Large intestine (tissue), 3 donors: ENCODE measurements around the gene LRCH3. TPM values are rescaled to one million over a fixed set of nuclear protein-coding genes. Genes with fewer than 3 reads are reported as not detected.

Experiments used
- DNase-seq, 2 donors: peaks; one replicate each; pipeline versions ENCODE4 v3.0.0 to v3.0.0-alpha.2; 2013
- H3K27ac ChIP-seq: one replicate; pipeline ENCODE4 v1.5.1; 2013; ENCODE audit warnings: low read length
- H3K27me3 ChIP-seq: 2 replicates; pipeline ENCODE4 v1.6.1; 2013; ENCODE audit warnings: low read length; ENCODE audit not compliant: control insufficient read depth, insufficient read depth
- H3K36me3 ChIP-seq: 2 replicates; pipeline ENCODE4 v1.6.1; 2013; ENCODE audit warnings: low read length; ENCODE audit not compliant: control insufficient read depth, insufficient read depth
- H3K4me1 ChIP-seq: one replicate; pipeline ENCODE4 v1.6.1; 2013; ENCODE audit warnings: low read length; ENCODE audit not compliant: control insufficient read depth, insufficient read depth
- H3K4me3 ChIP-seq: one replicate; pipeline ENCODE4 v1.5.1; 2013; ENCODE audit warnings: low read length
- H3K9me3 ChIP-seq: one replicate; pipeline ENCODE4 v1.6.1; 2013; ENCODE audit warnings: mild to moderate bottlenecking, low read depth, low read length, moderate library complexity; ENCODE audit not compliant: control insufficient read depth
- WGBS: methylation state at CpG from one replicate; pipeline ENCODE4 v1.1.5; 2013; ENCODE audit warnings: low lambda C conversion rate; ENCODE audit not compliant: insufficient coverage; 5-methylcytosine and 5-hydroxymethylcytosine counted together
- polyA plus RNA-seq: library from polyadenylated mRNA; unstranded; fragments of 120-200 nt; gene quantifications from one replicate; pipeline ENCODE4 v1.2.1, GENCODE V29; 2013

Gene LRCH3
- polyA plus RNA-seq, 1 donor = 40.6 TPM

GRCh38 chr3:197858133-197858532 lies 67.1 kb downstream of the LRCH3 start:
- no peak overlapping the region for H3K4me3 ChIP-seq
- H3K27ac ChIP-seq = no peak overlapping the region
- DNase-seq = no peak
- H3K9me3 ChIP-seq = no peaks in the 10 kb centered on the region
- H3K36me3 ChIP-seq = peaks cover 34% of the 10 kb centered on the region
- no peaks in the 10 kb centered on the region for H3K27me3 ChIP-seq
- H3K4me1 ChIP-seq = no peaks in the 10 kb centered on the region
- WGBS = 80% methylated on average over 1 of the region's 3 CpGs

- WGBS = 50% methylated on average over 1 of the region's 3 CpGs
- Histone ChIP-seq H3K4me1 (no peaks in the 10 kb centered on the region), H3K36me3 (peaks cover 31% of the 10 kb centered on the region), H3K27ac (no peak overlapping the region), H3K4me3 (no peak overlapping the region), H3K27me3 (no peaks in the 10 kb centered on the region), H3K9me3 (no peaks in the 10 kb centered on the region)
- no peak for DNase-seq
Observed at GRCh38 chr3:197858598-197858997, 67.5 kb downstream of the LRCH3 start.

- Histone ChIP-seq H3K27ac (no peak overlapping the region), H3K4me1 (no peaks in the 10 kb centered on the region), H3K9me3 (no peaks in the 10 kb centered on the region), H3K27me3 (no peaks in the 10 kb centered on the region), H3K4me3 (no peak overlapping the region), H3K36me3 (peaks cover 20% of the 10 kb centered on the region)
- 86% methylated on average over 1 of the region's 6 CpGs for WGBS
- no peak for DNase-seq
Observed at GRCh38 chr3:197866035-197866434, 75.0 kb downstream of the LRCH3 start.

- Histone ChIP-seq H3K4me1 (no peaks in the 10 kb centered on the region), H3K36me3 (peaks cover 46% of the 10 kb centered on the region)
- no CpG with 5 or more reads among the region's 6 CpGs for WGBS
Observed at GRCh38 chr3:197873329-197873728, 82.3 kb downstream of the LRCH3 start.

GRCh38 chr3:197874064-197874463 lies 83.0 kb downstream of the LRCH3 start:
- Histone ChIP-seq H3K4me3 (no peak overlapping the region), H3K27me3 (no peaks in the 10 kb centered on the region), H3K27ac (no peak overlapping the region), H3K4me1 (no peaks in the 10 kb centered on the region), H3K9me3 (no peaks in the 10 kb centered on the region), H3K36me3 (peaks cover 50% of the 10 kb centered on the region)
- DNase-seq = no peak
- WGBS = no CpG with 5 or more reads among the region's 5 CpGs

More at GRCh38 chr3:197873329-197873728, 82.3 kb downstream of the LRCH3 start:
- H3K27ac ChIP-seq = no peak overlapping the region
- no peak for DNase-seq
- H3K4me3 ChIP-seq = no peak overlapping the region
- no peaks in the 10 kb centered on the region for H3K27me3 ChIP-seq
- no peaks in the 10 kb centered on the region for H3K9me3 ChIP-seq

- Histone ChIP-seq H3K27me3 (no peaks in the 10 kb centered on the region), H3K27ac (no peak overlapping the region), H3K4me1 (no peaks in the 10 kb centered on the region), H3K4me3 (no peak overlapping the region), H3K9me3 (no peaks in the 10 kb centered on the region), H3K36me3 (peaks cover 50% of the 10 kb centered on the region)
- no peak for DNase-seq
- WGBS = no CpG with 5 or more reads among the region's 6 CpGs
Observed at GRCh38 chr3:197874653-197875052, 83.6 kb downstream of the LRCH3 start.

GRCh38 chr3:197877902-197878301 lies 86.8 kb downstream of the LRCH3 start:
- H3K4me1 ChIP-seq = no peaks in the 10 kb centered on the region
- H3K27ac ChIP-seq = no peak overlapping the region
- H3K36me3 ChIP-seq = peaks cover 44% of the 10 kb centered on the region
- no CpG with 5 or more reads among the region's 4 CpGs for WGBS
- no peak for DNase-seq
- no peaks in the 10 kb centered on the region for H3K9me3 ChIP-seq
- H3K4me3 ChIP-seq = no peak overlapping the region
- H3K27me3 ChIP-seq = no peaks in the 10 kb centered on the region

- WGBS = no CpG with 5 or more reads among the region's 8 CpGs
- Histone ChIP-seq H3K9me3 (no peaks in the 10 kb centered on the region), H3K4me1 (no peaks in the 10 kb centered on the region), H3K4me3 (no peak overlapping the region), H3K36me3 (peaks cover 40% of the 10 kb centered on the region), H3K27ac (no peak overlapping the region), H3K27me3 (no peaks in the 10 kb centered on the region)
- no peak for DNase-seq
Observed at GRCh38 chr3:197878427-197878826, 87.4 kb downstream of the LRCH3 start.

- 75% methylated on average over 4 of the region's 17 CpGs for WGBS
- Histone ChIP-seq H3K4me1 (no peaks in the 10 kb centered on the region), H3K36me3 (peaks cover 41% of the 10 kb centered on the region), H3K4me3 (no peak overlapping the region), H3K27ac (no peak overlapping the region), H3K27me3 (no peaks in the 10 kb centered on the region), H3K9me3 (no peaks in the 10 kb centered on the region)
- DNase-seq = no peak
Observed at GRCh38 chr3:197880491-197881269, 89.6 kb downstream of the LRCH3 start.

GRCh38 chr3:197881270-197881969 lies 90.4 kb downstream of the LRCH3 start:
- DNase-seq = no peak
- Histone ChIP-seq H3K27me3 (no peaks in the 10 kb centered on the region), H3K9me3 (no peaks in the 10 kb centered on the region), H3K4me1 (no peaks in the 10 kb centered on the region), H3K4me3 (no peak overlapping the region), H3K27ac (no peak overlapping the region), H3K36me3 (peaks cover 41% of the 10 kb centered on the region)
- WGBS = no CpG with 5 or more reads among the region's 8 CpGs
